HepG2 (cell line): ENCODE results near the gene ZDHHC19. TPM values are rescaled to one million over a fixed set of nuclear protein-coding genes. Genes with fewer than 3 reads are reported as not detected.

Experiments
- ATAD3A ChIP-seq: sonication (generic); formaldehyde crosslinking; IDR thresholded peaks from 2 replicates; pipeline ENCODE4 v1.4.0; 2020; ENCODE audit warnings: missing genetic modification reagents
- BRD4 ChIP-seq: sonication (generic); formaldehyde crosslinking; IDR thresholded peaks from 2 replicates; pipeline ENCODE4 v1.4.0; 2020; ENCODE audit warnings: missing genetic modification reagents
- DR1 ChIP-seq: sonication (generic); formaldehyde crosslinking; IDR thresholded peaks from 2 replicates; pipeline ENCODE4 v1.8.0; 2021; ENCODE audit warnings: mild to moderate bottlenecking, missing genetic modification reagents, inconsistent platforms
- FOXA1 ChIP-seq, 2 experiments: fragments of 450-650 bp in 1 of 2; sonication (generic) in 1 of 2; formaldehyde crosslinking in 1 of 2; IDR thresholded peaks; 2 replicates each; pipeline versions ENCODE4 v1.4.0 to v1.6.1; 2016 to 2020; ENCODE audit warnings: missing genetic modification reagents in 1 of 2
- FOXA3 ChIP-seq: IDR thresholded peaks from 2 replicates; pipeline ENCODE4 v1.6.1; 2016; ENCODE audit warnings: missing genetic modification reagents, missing compliant biosample characterization
- KLF9 ChIP-seq: IDR thresholded peaks from 2 replicates; pipeline ENCODE4 v1.6.1; 2016; ENCODE audit warnings: low read depth
- NR2F1 ChIP-seq, 2 experiments: fragments of 450-650 bp in 1 of 2; formaldehyde crosslinking in 1 of 2; IDR thresholded peaks; 2 replicates each; pipeline versions ENCODE4 v1.5.0 to v1.6.1; 2016 to 2020; ENCODE audit warnings: mild to moderate bottlenecking in 1 of 2, missing compliant biosample characterization in 1 of 2, missing genetic modification reagents in 1 of 2, moderate library complexity in 1 of 2
- PATZ1 ChIP-seq: sonication (generic); formaldehyde crosslinking; IDR thresholded peaks from 2 replicates; pipeline ENCODE4 v1.4.0; 2020; ENCODE audit warnings: missing genetic modification reagents
- SOX13 ChIP-seq, 3 experiments: fragments of 450-650 bp in 1 of 3; sonication (generic) in 1 of 3; formaldehyde crosslinking in 1 of 3; IDR thresholded peaks in 2 of 3; conservative IDR thresholded peaks in 1 of 3; 2 replicates each; pipeline versions ENCODE4 v1.5.0 to v1.6.1; 2016 to 2020; ENCODE audit warnings: antibody characterized with exemption in 1 of 3, mild to moderate bottlenecking in 1 of 3, missing compliant biosample characterization in 1 of 3, missing genetic modification reagents in 1 of 3, moderate library complexity in 1 of 3
- ZBTB43 ChIP-seq: sonication (generic); formaldehyde crosslinking; conservative IDR thresholded peaks from 2 replicates; pipeline ENCODE4 v1.4.0; 2020; ENCODE audit warnings: missing genetic modification reagents
- ZNF160 ChIP-seq: sonication (generic); formaldehyde crosslinking; IDR thresholded peaks from 2 replicates; pipeline ENCODE4 v1.8.0; 2022; ENCODE audit warnings: mild to moderate bottlenecking, inconsistent platforms, missing genetic modification reagents
- ZNF17 ChIP-seq: sonication (generic); formaldehyde crosslinking; IDR thresholded peaks from 2 replicates; pipeline ENCODE4 v1.5.0; 2020; ENCODE audit warnings: mild to moderate bottlenecking, missing genetic modification reagents
- ZNF18 ChIP-seq: sonication (generic); formaldehyde crosslinking; IDR thresholded peaks from 2 replicates; pipeline ENCODE4 v1.8.0; 2022; ENCODE audit warnings: mild to moderate bottlenecking, missing genetic modification reagents; ENCODE audit not compliant: insufficient replicate concordance
- ZNF615 ChIP-seq: sonication (generic); formaldehyde crosslinking; IDR thresholded peaks from 2 replicates; pipeline ENCODE4 v1.5.0; 2020; ENCODE audit warnings: mild to moderate bottlenecking, missing genetic modification reagents, borderline replicate concordance
- ZNF790 ChIP-seq: sonication (generic); formaldehyde crosslinking; IDR thresholded peaks from 2 replicates; pipeline ENCODE4 v1.8.0; 2022; ENCODE audit warnings: missing genetic modification reagents, mild to moderate bottlenecking, borderline replicate concordance
- ZSCAN25 ChIP-seq: sonication (generic); formaldehyde crosslinking; IDR thresholded peaks from 2 replicates; pipeline ENCODE4 v1.8.0; 2022; ENCODE audit warnings: mild to moderate bottlenecking, missing genetic modification reagents
- polyA plus RNA-seq, 8 experiments: library from polyadenylated mRNA; depleted of rRNA in 3 of 8; stranded (reverse) in 7 of 8; unstranded in 1 of 8; fragments of >200 nt; fragmentation: Illumina TruSeq in 4 of 8; extraction: Trizol in 4 of 8; gene quantifications; 2 replicates each; pipeline versions ENCODE4 v1.2.1 to v1.2.3, GENCODE V29; 2011 to 2016; ENCODE audit warnings: low read depth in 4 of 8, missing spikeins in 1 of 8, mixed read lengths in 1 of 8; ENCODE audit not compliant: insufficient read depth in 1 of 8
- total RNA-seq, 5 experiments: library from RNA; depleted of rRNA; stranded (reverse); fragments of >200 nt; fragmentation: Illumina TruSeq; extraction: Trizol; gene quantifications; 2 replicates each; pipeline ENCODE4 v1.2.3, GENCODE V29; 2016; ENCODE audit warnings: low read depth in 1 of 5
- TF ChIP-seq, protein P1 (sequence below): IDR thresholded peaks from 2 replicates; pipeline ENCODE4 v1.6.1; 2016; ENCODE audit warnings: mild to moderate bottlenecking
- TF ChIP-seq, protein P2 (sequence below): sonication (generic); formaldehyde crosslinking; IDR thresholded peaks from 2 replicates; pipeline ENCODE4 v1.8.1; 2023; ENCODE audit warnings: mild to moderate bottlenecking, missing genetic modification reagents, borderline replicate concordance
- TF ChIP-seq, protein P3 (sequence below): sonication (generic); formaldehyde crosslinking; IDR thresholded peaks from 2 replicates; pipeline ENCODE4 v1.4.0; 2020; ENCODE audit warnings: missing genetic modification reagents, borderline replicate concordance

Gene ZDHHC19
- total and polyA plus RNA-seq, 2 of the 13 experiments (the other 11 are each of a cell fraction or from before 2014, with no cell fraction given) = 0.22 to 0.53 TPM

DNA sequence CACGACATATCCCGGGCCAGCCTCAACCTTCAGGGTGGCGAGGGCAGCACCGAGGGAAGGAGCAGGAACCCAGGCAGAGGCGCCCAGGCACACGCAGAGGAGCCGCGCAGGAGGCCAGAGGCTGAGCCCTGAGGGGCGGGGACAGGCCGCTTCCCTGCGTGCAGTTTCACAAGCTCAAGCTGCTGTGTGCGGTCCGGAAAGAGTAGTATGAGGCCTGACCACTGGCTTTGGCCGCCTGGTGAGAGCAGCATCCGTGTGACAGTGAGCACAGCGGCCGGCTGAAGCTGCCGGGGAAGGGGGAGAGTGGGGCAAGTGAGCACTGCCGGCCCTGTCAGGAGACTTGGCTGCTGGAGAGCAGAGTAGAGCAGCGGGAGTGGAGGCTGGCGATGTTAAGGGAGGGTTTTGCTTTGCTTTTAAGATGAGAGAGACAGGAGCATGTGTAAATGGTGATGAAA, 8.7 kb downstream of the ZDHHC19 start (continued):
- no peak for TF ChIP-seq ZBTB43 (CRISPR knock-in tag)
- no peak for TF ChIP-seq ZNF17 (CRISPR knock-in tag)
- TF ChIP-seq ZNF18 (CRISPR knock-in tag) = no peak
- TF ChIP-seq KLF9 (CRISPR knock-in tag) = peak; percentile 36; the same call in 1 of the 2 replicates
- TF ChIP-seq FOXA1 (IDR thresholded peaks at IDR 0.05) = no peak
- 0 out of 2 replicates have a peak, but pooled peaks have one; percentile 13 for TF ChIP-seq FOXA1 (CRISPR knock-in tag; IDR thresholded peaks at IDR 0.05)
- no peak for TF ChIP-seq FOXA3 (CRISPR knock-in tag)
- no peak for TF ChIP-seq ATAD3A (CRISPR knock-in tag)
- 0 out of 2 replicates have a peak, but pooled peaks have one; percentile 38 for TF ChIP-seq BRD4 (CRISPR knock-in tag)
- no peak for TF ChIP-seq DR1 (CRISPR knock-in tag)
- TF ChIP-seq PATZ1 (CRISPR knock-in tag) = 0 out of 2 replicates have a peak, but pooled peaks have one; percentile 20
- peak; percentile 70; the same call in 1 of the 2 replicates for TF ChIP-seq ZNF160 (CRISPR knock-in tag)
- TF ChIP-seq, protein P1, sequence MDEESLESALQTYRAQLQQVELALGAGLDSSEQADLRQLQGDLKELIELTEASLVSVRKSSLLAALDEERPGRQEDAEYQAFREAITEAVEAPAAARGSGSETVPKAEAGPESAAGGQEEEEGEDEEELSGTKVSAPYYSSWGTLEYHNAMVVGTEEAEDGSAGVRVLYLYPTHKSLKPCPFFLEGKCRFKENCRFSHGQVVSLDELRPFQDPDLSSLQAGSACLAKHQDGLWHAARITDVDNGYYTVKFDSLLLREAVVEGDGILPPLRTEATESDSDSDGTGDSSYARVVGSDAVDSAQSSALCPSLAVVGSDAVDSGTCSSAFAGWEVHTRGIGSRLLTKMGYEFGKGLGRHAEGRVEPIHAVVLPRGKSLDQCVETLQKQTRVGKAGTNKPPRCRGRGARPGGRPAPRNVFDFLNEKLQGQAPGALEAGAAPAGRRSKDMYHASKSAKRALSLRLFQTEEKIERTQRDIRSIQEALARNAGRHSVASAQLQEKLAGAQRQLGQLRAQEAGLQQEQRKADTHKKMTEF (CRISPR knock-in tag) = peak; percentile 37; the same call in 1 of the 2 replicates
- TF ChIP-seq, protein P2, sequence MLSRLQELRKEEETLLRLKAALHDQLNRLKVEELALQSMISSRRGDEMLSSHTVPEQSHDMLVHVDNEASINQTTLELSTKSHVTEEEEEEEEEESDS (CRISPR knock-in tag) = no peak
- TF ChIP-seq, protein P3, sequence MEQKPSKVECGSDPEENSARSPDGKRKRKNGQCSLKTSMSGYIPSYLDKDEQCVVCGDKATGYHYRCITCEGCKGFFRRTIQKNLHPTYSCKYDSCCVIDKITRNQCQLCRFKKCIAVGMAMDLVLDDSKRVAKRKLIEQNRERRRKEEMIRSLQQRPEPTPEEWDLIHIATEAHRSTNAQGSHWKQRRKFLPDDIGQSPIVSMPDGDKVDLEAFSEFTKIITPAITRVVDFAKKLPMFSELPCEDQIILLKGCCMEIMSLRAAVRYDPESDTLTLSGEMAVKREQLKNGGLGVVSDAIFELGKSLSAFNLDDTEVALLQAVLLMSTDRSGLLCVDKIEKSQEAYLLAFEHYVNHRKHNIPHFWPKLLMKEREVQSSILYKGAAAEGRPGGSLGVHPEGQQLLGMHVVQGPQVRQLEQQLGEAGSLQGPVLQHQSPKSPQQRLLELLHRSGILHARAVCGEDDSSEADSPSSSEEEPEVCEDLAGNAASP (CRISPR knock-in tag) = 0 out of 2 replicates have a peak, but pooled peaks have one; percentile 9
- TF ChIP-seq ZSCAN25 (CRISPR knock-in tag) = no peak
- TF ChIP-seq NR2F1 (CRISPR knock-in tag; IDR thresholded peaks at IDR 0.05) = no peak
- TF ChIP-seq ZNF790 (CRISPR knock-in tag) = no peak
- TF ChIP-seq ZNF615 (CRISPR knock-in tag) = no peak
- TF ChIP-seq SOX13 (IDR thresholded peaks at IDR 0.05) = no peak
- TF ChIP-seq SOX13 (CRISPR knock-in tag; conservative IDR thresholded peaks at IDR 0.05 in 1 of 2, IDR thresholded peaks at IDR 0.05 in 1 of 2) = no peak
